CD4-positive, alpha-beta T cell treated with Interferon alpha-2 for 1 hour (primary cell): Measurements from ENCODE around the gene ADISSP.

ENCODE experiments used
- DNase-seq, 2 donors: peaks; one replicate each; pipeline ENCODE4 v3.0.0-alpha.2; 2020 to 2022

Gene ADISSP

GRCh38 chr20:3753501-3754275 is 13.9 kb downstream of the ADISSP start:
- DNase-seq: no peak

DNA sequence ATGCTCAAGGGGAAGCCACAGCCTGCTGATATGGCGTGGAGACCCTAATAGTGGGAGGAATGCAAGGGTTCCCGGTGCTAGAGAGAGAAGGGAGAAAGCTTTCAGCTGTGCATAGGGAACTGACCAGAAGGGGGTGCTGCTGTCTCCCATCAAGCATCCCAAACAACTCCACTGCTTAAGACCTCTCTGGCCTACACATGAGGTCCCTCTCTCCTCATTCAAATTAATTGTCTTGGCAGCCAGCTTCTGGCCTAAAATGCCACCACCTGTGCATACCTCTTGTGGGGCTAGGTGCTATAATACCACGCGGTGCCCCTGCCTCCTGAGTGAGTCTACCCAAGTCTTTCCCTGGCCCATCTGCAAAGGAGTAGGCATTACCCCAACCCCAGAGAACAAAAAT is 14.5 kb downstream of the ADISSP start:
- DNase-seq: peak; percentile 62 to 74

- DNase-seq: no peak
Measured at GRCh38 chr20:3752386-3752759, 15.2 kb downstream of the ADISSP start.

- DNase-seq: peak; percentile 55 to 75
Measured at GRCh38 chr20:3751675-3752385, 15.7 kb downstream of the ADISSP start.

DNA sequence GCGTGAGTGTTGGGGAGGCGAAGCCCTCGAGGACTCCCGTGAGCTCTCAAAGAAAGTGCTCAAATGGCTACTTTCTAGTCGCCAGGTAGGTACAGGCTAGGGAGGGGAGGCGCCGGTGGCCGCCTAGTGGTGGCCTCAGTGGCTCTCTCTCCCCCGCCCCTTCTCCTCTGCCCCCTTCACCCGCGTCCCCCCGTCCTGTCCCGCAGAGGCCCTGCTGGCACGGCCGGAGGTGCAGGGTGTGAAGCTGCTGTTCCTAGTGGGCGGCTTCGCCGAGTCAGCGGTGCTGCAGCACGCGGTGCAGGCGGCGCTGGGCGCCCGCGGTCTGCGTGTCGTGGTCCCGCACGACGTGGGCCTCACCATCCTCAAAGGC is 16.3 kb downstream of the ADISSP start:
- no peak for DNase-seq

DNA sequence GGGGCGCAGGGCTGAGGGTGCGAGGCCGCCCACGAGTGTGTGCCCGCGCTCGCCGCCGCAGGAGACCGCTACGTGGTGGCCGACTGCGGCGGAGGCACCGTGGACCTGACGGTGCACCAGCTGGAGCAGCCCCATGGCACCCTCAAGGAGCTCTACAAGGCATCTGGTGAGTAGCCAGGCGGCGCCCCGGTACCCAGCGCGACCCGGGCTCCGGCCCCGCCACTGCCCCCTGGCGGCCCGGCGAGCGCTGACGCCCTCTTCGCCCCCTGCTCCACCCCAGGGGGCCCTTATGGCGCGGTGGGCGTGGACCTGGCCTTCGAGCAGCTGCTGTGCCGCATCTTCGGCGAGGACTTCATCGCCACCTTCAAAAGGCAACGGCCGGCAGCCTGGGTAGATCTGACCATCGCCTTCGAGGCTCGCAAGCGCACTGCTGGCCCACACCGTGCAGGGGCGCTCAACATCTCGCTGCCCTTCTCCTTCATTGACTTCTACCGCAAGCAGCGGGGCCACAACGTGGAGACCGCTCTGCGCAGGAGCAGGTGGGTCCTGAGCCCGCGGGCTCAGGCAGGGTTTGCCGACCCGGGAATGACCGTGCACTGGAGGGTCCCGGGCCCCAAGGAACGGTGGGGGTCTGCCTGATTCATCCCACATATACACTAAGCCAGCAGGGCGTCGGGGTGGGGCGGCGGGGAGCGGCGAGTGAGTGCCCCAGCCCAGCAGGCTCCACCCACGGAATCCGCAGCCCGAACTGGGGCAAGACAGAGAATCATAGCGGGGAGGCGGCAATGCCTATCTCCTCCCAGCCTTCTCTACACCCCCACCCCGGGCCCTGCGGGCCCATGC is 17.6 kb downstream of the ADISSP start:
- DNase-seq: peak; percentile 27 to 42

GRCh38 chr20:3749087-3749688 is 18.4 kb downstream of the ADISSP start:
- DNase-seq: no peak

GRCh38 chr20:3748073-3748472 is 19.5 kb downstream of the ADISSP start:
- DNase-seq: no peak

DNA sequence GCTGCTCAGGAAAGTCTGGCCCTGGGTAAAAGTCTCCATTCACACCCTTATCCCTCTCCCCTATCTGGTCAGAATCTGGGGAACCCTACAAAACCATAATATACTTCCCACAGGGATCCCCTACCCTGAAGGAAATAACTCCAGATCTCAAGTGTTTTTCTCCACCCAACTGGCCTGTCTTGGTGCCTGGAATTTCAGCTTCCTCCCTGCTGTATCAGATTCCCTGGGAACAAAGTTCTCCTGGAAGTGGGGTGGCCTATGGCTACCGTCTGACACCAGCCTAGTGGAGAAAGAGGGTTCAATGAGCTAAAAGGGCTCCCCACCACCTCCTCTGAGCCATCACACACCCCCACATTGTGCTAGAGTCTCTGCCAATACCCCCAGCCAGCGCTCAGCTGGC is 20.1 kb downstream of the ADISSP start:
- DNase-seq: no peak

- DNase-seq: no peak
Measured at GRCh38 chr20:3745686-3746173, 21.8 kb downstream of the ADISSP start.

DNA sequence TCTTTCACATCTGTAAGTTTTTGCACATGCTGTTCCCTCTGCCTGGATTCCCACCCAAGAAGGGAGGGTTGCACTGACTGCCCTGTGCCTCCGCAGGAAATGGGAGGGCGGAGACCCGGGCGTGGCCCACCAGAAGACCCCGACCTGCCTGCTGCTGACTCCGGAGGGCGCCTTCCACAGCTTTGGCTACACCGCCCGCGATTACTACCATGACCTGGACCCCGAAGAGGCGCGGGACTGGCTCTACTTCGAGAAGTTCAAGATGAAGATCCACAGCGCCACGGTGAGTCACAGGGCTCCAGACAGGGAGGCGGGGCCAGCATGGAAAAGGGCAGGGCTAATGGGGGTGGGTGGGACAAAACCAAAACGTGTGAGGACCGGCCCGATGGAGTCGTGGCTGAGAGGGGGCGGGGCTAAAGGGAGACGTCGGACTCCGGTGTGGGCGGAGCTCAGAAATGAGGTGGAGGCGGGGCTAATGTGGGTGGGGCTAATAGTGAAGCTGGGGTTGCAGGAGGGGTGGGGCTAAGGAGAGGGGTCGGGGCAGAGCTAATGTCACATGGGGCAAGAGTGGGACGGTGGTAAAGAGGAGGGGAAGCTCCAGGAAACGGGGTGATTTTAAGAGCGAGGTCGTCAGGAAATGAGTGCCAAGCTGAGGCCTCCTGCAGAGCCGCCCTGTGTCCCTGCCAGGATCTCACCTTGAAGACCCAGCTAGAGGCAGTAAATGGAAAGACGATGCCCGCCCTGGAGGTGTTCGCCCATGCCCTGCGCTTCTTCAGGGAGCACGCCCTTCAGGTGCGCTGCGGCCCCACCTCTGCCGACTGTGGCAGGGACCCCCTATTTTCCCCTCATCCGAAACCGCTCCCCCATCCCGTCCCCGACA is 22.5 kb downstream of the ADISSP start:
- DNase-seq: peak; percentile 85 to 87

- no peak for DNase-seq
Measured at GRCh38 chr20:3744037-3744436, 23.5 kb downstream of the ADISSP start.

DNA sequence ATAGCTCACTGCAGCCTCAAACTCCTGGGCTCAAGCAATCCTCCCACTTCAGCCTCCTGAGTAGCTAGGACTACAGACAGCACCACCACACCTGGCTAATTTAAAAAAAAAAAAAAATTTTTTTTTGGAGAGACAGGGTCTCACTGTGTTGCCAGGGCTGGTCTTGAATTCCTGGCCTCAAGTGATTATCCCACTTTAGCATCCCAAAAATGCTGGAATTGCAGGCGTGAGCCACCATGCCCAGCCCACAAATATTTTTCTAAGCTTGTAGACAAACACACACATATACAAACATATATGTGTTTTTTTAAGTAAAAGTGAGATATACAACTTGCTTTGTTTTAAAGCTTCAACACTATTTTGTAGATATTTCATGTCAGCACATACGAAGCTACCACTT is 24.3 kb downstream of the ADISSP start:
- DNase-seq: no peak

GRCh38 chr20:3741836-3742458 is 25.6 kb downstream of the ADISSP start:
- no peak for DNase-seq

DNA sequence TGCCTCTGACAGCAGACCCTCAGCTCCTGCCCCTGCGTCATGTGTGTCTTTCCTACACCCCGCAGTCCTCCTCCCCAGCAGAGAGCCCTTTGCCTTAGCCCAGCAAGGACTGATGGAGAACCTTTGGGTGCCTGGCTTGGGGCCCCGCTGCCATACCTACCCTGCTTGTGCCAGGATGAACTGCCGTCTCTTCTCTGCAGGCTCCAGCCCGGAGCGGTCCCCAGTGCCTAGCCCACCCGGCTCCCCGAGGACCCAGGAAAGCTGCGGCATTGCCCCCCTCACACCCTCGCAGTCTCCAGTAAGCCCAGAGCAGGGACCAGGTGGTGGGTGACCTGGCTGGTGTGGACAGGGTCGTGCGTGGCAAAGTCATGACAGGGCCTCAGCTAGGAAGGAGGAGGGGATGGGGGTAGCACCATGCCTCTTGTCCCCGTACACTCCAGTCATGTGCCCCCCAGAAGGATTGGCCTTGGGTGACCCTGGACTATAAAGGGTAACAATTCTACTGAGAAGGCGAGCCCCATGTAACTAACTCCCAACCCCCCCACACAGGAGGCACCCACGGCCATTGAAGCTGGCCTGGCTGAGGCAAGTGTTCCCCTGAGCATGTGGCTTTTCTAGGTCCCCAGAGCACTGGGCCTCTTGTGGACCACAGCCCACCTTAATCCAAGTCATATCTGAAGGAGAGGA is 26.8 kb downstream of the ADISSP start:
- DNase-seq: no peak

GRCh38 chr20:3739926-3740451 is 27.6 kb downstream of the ADISSP start:
- no peak for DNase-seq

GRCh38 chr20:3739054-3739925 is 28.3 kb downstream of the ADISSP start:
- no peak for DNase-seq

GRCh38 chr20:3738111-3739053 is 29.2 kb downstream of the ADISSP start:
- DNase-seq: no peak
